HG03066 (cell line): Measurements from ENCODE around the gene MAPK14.

Experiments used
- ATAC-seq: cut with Tn5 transposase; IDR thresholded peaks from one replicate; pipeline ENCODE4 v1.9.1; 2021; ENCODE audit warnings: low read depth; ENCODE audit not compliant: unreplicated experiment

The MAPK14 gene

GRCh38 chr6:36034441-36034840 is 6.8 kb downstream of the MAPK14 start:
- ATAC-seq, result no peak

GRCh38 chr6:36035225-36035624 is 7.6 kb downstream of the MAPK14 start:
- no peak for ATAC-seq

- ATAC-seq, result no peak
These were observed 10.7 kb downstream of the MAPK14 start for GRCh38 chr6:36038120-36038876.

GRCh38 chr6:36039112-36039511 is 11.5 kb downstream of the MAPK14 start:
- no peak for ATAC-seq

GRCh38 chr6:36040958-36041357 is 13.3 kb downstream of the MAPK14 start:
- no peak for ATAC-seq

GRCh38 chr6:36042618-36043260 is 15.1 kb downstream of the MAPK14 start:
- ATAC-seq, result no peak

GRCh38 chr6:36049582-36049981 is 22.0 kb downstream of the MAPK14 start:
- no peak for ATAC-seq

GRCh38 chr6:36050305-36050704 is 22.7 kb downstream of the MAPK14 start:
- ATAC-seq, result no peak

- ATAC-seq, result no peak
These were observed 23.5 kb downstream of the MAPK14 start for GRCh38 chr6:36050947-36051710.

GRCh38 chr6:36052097-36052496 is 24.5 kb downstream of the MAPK14 start:
- no peak for ATAC-seq

- ATAC-seq, result no peak
These were observed 26.3 kb downstream of the MAPK14 start for GRCh38 chr6:36053878-36054277.

- ATAC-seq, result no peak
These were observed 26.8 kb downstream of the MAPK14 start for GRCh38 chr6:36054415-36054814.

- no peak for ATAC-seq
These were observed 27.3 kb downstream of the MAPK14 start for GRCh38 chr6:36054956-36055355.

GRCh38 chr6:36056178-36056577 is 28.6 kb downstream of the MAPK14 start:
- no peak for ATAC-seq

GRCh38 chr6:36061236-36061635 is 33.6 kb downstream of the MAPK14 start:
- no peak for ATAC-seq

- no peak for ATAC-seq
These were observed 34.6 kb downstream of the MAPK14 start for GRCh38 chr6:36062247-36062646.

GRCh38 chr6:36063318-36064060 is 35.9 kb downstream of the MAPK14 start:
- ATAC-seq, result no peak

GRCh38 chr6:36064770-36065396 is 37.3 kb downstream of the MAPK14 start:
- no peak for ATAC-seq

GRCh38 chr6:36065916-36066315 is 38.3 kb downstream of the MAPK14 start:
- ATAC-seq, result no peak

GRCh38 chr6:36066817-36067216 is 39.2 kb downstream of the MAPK14 start:
- no peak for ATAC-seq
